ENCODE data around the gene CSRP1. TPM values are rescaled to one million over a fixed set of nuclear protein-coding genes. Genes with fewer than 3 reads are reported as not detected.
A peak's percentile ranks its signal among the peaks of the same experiment; 100 is the strongest.

The CSRP1 gene
- total and polyA plus RNA-seq, 9 of the 15 experiments (the other 6 are each of a cell fraction or from before 2014, with no cell fraction given), result 6.8 to 39.4 (median 23.7) TPM

- BruUV-seq (replicated peaks), result no TSS peak
- ATAC-seq (no peak), FAIRE-seq (no peak), DNase-seq (ENCODE audit: extremely low read depth in 1 of 4, low spot score in 3 of 4) (no peak)
- Histone ChIP-seq H3K9me3 (replicated peaks; ENCODE audit: control insufficient read depth, insufficient read depth, low read depth, low read length) (no peaks in the 10 kb centered on the region), H3K27ac (ENCODE audit: extremely low read depth, low read depth, low read length) (no peak overlapping the region), H4K20me1 (replicated peaks; ENCODE audit: control insufficient read depth, insufficient read depth, low read length) (no peaks in the 10 kb centered on the region), H3K4me2 (ENCODE audit: insufficient read depth, low read length) (no peak overlapping the region), H3K79me2 (ENCODE audit: control insufficient read depth, insufficient read depth, low read length) (no peaks in the 10 kb centered on the region), H3K36me3 (ENCODE audit: control insufficient read depth, insufficient read depth, low read length) (no peaks in the 10 kb centered on the region), H3K27me3 (ENCODE audit: control insufficient read depth in 2 of 2, insufficient read depth in 2 of 2, low read length in 2 of 2) (peaks cover 0 to 20% of the 10 kb centered on the region in 2 experiments; a peak in 1 of 5 replicates), H3K9me1 (ENCODE audit: control insufficient read depth, insufficient read depth, low read length) (no peaks in the 10 kb centered on the region), H3K4me3 (no peak overlapping the region), H3K4me1 (replicated peaks in 1 of 2; ENCODE audit: control insufficient read depth in 2 of 2, insufficient read depth in 2 of 2, low read length in 2 of 2) (peaks cover 0 to 4% of the 10 kb centered on the region in 2 experiments; a peak in 3 of 5 replicates), H2AFZ (ENCODE audit: low read depth, low read length) (no peak overlapping the region), H3K9ac (ENCODE audit: insufficient read depth in 1 of 2, low read depth in 2 of 2, low read length in 2 of 2) (no peak overlapping the region)
- intact Hi-C loops (cut with micrococcal nuclease), result no loop called here
- POLR2A ChIA-PET, result interaction anchor here (0.6 to 3.4 kb wide), 9 partner anchors 9 to 129 kb away, joined by 3 to 14 read pairs (median 4); no protein-coding TSS in a partner anchor
- CTCF ChIA-PET (ENCODE audit: low intra/inter-chr PET ratio), result no interaction called here
- 40% methylated on average over 7 of the region's 8 CpGs for WGBS (ENCODE audit: insufficient coverage, low coverage, missing lambda C conversion rate)
- in situ Hi-C loops (cut with MboI), result no loop called here
- TF ChIP-seq RBM25 (IDR thresholded peaks at IDR 0.05; ENCODE audit: low read depth, low read length, severe bottlenecking) (peak; percentile 73), ETV5 (CRISPR knock-in tag; IDR thresholded peaks at IDR 0.05; ENCODE audit: low read depth) (no peak), CHD7 (IDR thresholded peaks at IDR 0.05; ENCODE audit: low read depth, low read length) (no peak), NFE2L1 (tag; IDR thresholded peaks at IDR 0.05; ENCODE audit: borderline replicate concordance, low read depth) (no peak), MTA3 (IDR thresholded peaks at IDR 0.05; ENCODE audit: borderline replicate concordance) (no peak), FOXJ3 (CRISPR knock-in tag; IDR thresholded peaks at IDR 0.05) (no peak), ATF1 (CRISPR knock-in tag; IDR thresholded peaks at IDR 0.05) (no peak), ATF1 (tag; IDR thresholded peaks at IDR 0.05) (no peak), ZNF586 (CRISPR knock-in tag; conservative IDR thresholded peaks at IDR 0.05) (no peak)
Observed at GRCh38 chr1:201499795-201500669, 6.9 kb downstream of the CSRP1 start.
